IPS-11a (cell line): ENCODE data around the gene KHDC4.

Experiments used
- H3K4me3 ChIP-seq: one replicate; pipeline ENCODE4 v1.5.1; 2013; ENCODE audit warnings: low read depth, low read length, control low read depth

Gene KHDC4

GRCh38 chr1:155970531-155971167 lies 36.4 kb upstream of the KHDC4 start:
- no peak overlapping the region for H3K4me3 ChIP-seq

GRCh38 chr1:155969377-155969791 lies 35.2 kb upstream of the KHDC4 start:
- no peak overlapping the region for H3K4me3 ChIP-seq

GRCh38 chr1:155968670-155969069 lies 34.5 kb upstream of the KHDC4 start:
- H3K4me3 ChIP-seq = no peak overlapping the region

GRCh38 chr1:155968051-155968400 lies 33.8 kb upstream of the KHDC4 start:
- H3K4me3 ChIP-seq = no peak overlapping the region

- no peak overlapping the region for H3K4me3 ChIP-seq
Observed at GRCh38 chr1:155967341-155968050, 33.3 kb upstream of the KHDC4 start.

GRCh38 chr1:155966750-155967149 lies 32.5 kb upstream of the KHDC4 start:
- no peak overlapping the region for H3K4me3 ChIP-seq

GRCh38 chr1:155966135-155966534 lies 31.9 kb upstream of the KHDC4 start:
- H3K4me3 ChIP-seq = no peak overlapping the region

GRCh38 chr1:155964193-155964592 lies 30.0 kb upstream of the KHDC4 start:
- H3K4me3 ChIP-seq = no peak overlapping the region

- no peak overlapping the region for H3K4me3 ChIP-seq
Observed at GRCh38 chr1:155962599-155963211, 28.5 kb upstream of the KHDC4 start.

GRCh38 chr1:155961937-155962336 lies 27.7 kb upstream of the KHDC4 start:
- no peak overlapping the region for H3K4me3 ChIP-seq

- no peak overlapping the region for H3K4me3 ChIP-seq
Observed at GRCh38 chr1:155960081-155960745, 26.0 kb upstream of the KHDC4 start.

GRCh38 chr1:155957411-155957915 lies 23.2 kb upstream of the KHDC4 start:
- H3K4me3 ChIP-seq = no peak overlapping the region

- H3K4me3 ChIP-seq = no peak overlapping the region
Observed at GRCh38 chr1:155954645-155955044, 20.4 kb upstream of the KHDC4 start.

GRCh38 chr1:155952505-155952890 lies 18.3 kb upstream of the KHDC4 start:
- H3K4me3 ChIP-seq = no peak overlapping the region

- H3K4me3 ChIP-seq = no peak overlapping the region
Observed at GRCh38 chr1:155951753-155952504, 17.7 kb upstream of the KHDC4 start.

- no peak overlapping the region for H3K4me3 ChIP-seq
Observed at GRCh38 chr1:155950829-155951228, 16.6 kb upstream of the KHDC4 start.

- H3K4me3 ChIP-seq = no peak overlapping the region
Observed at GRCh38 chr1:155947741-155948140, 13.5 kb upstream of the KHDC4 start.

- H3K4me3 ChIP-seq = no peak overlapping the region
Observed at GRCh38 chr1:155947292-155947691, 13.1 kb upstream of the KHDC4 start.

- no peak overlapping the region for H3K4me3 ChIP-seq
Observed at GRCh38 chr1:155946633-155947219, 12.5 kb upstream of the KHDC4 start.

GRCh38 chr1:155944444-155944799 lies 10.2 kb upstream of the KHDC4 start:
- no peak overlapping the region for H3K4me3 ChIP-seq
